Spleen (tissue), 7 donors: ENCODE measurements around the gene DCX.

Experiments used
- POLR2A ChIP-seq, 3 donors: fragments of 450-650 bp; IDR thresholded peaks; one replicate each; pipeline ENCODE4 v1.5.1; 2017; ENCODE audit warnings: antibody characterized with exemption in 3 of 3, mild to moderate bottlenecking in 1 of 3
- TF ChIP-seq, protein P1 (sequence below), 11 experiments: fragments of 200-600 bp in 7 of 11; fragments of 450-650 bp in 4 of 11; sonication (generic) in 4 of 11; IDR thresholded peaks in 8 of 11; conservative IDR thresholded peaks in 3 of 11; 1 replicate in 7 of 11; 2 replicates in 4 of 11; pipeline versions ENCODE4 v1.4.0 to v1.8.0; 2016 to 2021; ENCODE audit warnings: antibody characterized with exemption in 11 of 11, inconsistent platforms in 4 of 11, mild to moderate bottlenecking in 1 of 11
- donor health status: DM: no; HTN: no; CAD: no; lungs with moderate emphysema.
- donor health status: DM: no; HTN: no; CAD: no.
- donor health status: DM: no; HTN: no; CAD: no.

DNA sequence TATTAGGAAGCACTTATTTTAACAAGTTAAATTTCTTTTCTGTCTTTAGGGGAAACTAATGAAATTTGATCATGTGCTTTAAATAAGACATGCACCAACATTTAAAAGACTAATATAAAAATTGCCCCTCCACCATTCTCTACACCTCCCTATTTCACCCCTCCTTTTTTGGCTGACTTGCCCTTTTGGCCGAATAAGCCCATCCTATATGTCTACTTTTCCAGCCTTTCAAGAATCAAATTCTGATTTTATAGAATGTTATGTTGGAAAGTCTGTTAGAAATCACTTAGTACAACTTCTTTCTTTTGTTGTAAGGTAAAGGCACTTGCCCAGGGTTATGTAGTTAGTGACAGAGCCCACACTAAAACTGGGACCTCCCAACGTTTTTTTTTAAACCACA, 143.5 kb downstream of the DCX start:
- no peak for TF ChIP-seq POLR2A (IDR thresholded peaks at IDR 0.05)
- TF ChIP-seq, protein P1, sequence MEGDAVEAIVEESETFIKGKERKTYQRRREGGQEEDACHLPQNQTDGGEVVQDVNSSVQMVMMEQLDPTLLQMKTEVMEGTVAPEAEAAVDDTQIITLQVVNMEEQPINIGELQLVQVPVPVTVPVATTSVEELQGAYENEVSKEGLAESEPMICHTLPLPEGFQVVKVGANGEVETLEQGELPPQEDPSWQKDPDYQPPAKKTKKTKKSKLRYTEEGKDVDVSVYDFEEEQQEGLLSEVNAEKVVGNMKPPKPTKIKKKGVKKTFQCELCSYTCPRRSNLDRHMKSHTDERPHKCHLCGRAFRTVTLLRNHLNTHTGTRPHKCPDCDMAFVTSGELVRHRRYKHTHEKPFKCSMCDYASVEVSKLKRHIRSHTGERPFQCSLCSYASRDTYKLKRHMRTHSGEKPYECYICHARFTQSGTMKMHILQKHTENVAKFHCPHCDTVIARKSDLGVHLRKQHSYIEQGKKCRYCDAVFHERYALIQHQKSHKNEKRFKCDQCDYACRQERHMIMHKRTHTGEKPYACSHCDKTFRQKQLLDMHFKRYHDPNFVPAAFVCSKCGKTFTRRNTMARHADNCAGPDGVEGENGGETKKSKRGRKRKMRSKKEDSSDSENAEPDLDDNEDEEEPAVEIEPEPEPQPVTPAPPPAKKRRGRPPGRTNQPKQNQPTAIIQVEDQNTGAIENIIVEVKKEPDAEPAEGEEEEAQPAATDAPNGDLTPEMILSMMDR (IDR thresholded peaks at IDR 0.05 in 8 of 11, conservative IDR thresholded peaks at IDR 0.05 in 3 of 11), result no peak
